ENCODE measurements around the gene ITSN1.

Gene ITSN1

GRCh38 chr21:33844104-33844889, 202.0 kb downstream of the ITSN1 start:
- FAIRE-seq (no peak), DNase-seq (ENCODE audit: insufficient read length, low spot score) (no peak)
- TF ChIP-seq CTCF (IDR thresholded peaks at IDR 0.05; ENCODE audit: insufficient read depth, missing control alignments), result no peak

GRCh38 chr21:33844890-33845205, 202.5 kb downstream of the ITSN1 start:
- FAIRE-seq, result no peak
- TF ChIP-seq CTCF (IDR thresholded peaks at IDR 0.05; ENCODE audit: insufficient read depth, missing control alignments), result no peak
- no peak for DNase-seq (ENCODE audit: insufficient read length, low spot score)

- DNase-seq (ENCODE audit: insufficient read length, low spot score) (no peak), FAIRE-seq (no peak)
- no peak for TF ChIP-seq CTCF (IDR thresholded peaks at IDR 0.05; ENCODE audit: insufficient read depth, missing control alignments)
These were observed 203.8 kb downstream of the ITSN1 start for GRCh38 chr21:33846141-33846540.

- no peak for FAIRE-seq
- TF ChIP-seq CTCF (IDR thresholded peaks at IDR 0.05; ENCODE audit: insufficient read depth, missing control alignments), result no peak
- DNase-seq (ENCODE audit: insufficient read length, low spot score), result no peak
These were observed 205.4 kb downstream of the ITSN1 start for GRCh38 chr21:33847588-33848248.

- no peak for TF ChIP-seq CTCF (IDR thresholded peaks at IDR 0.05; ENCODE audit: insufficient read depth, missing control alignments)
- no peak for FAIRE-seq
- no peak for DNase-seq (ENCODE audit: insufficient read length, low spot score)
These were observed 206.1 kb downstream of the ITSN1 start for GRCh38 chr21:33848249-33848953.

GRCh38 chr21:33849834-33850233, 207.5 kb downstream of the ITSN1 start:
- no peak for TF ChIP-seq CTCF (IDR thresholded peaks at IDR 0.05; ENCODE audit: insufficient read depth, missing control alignments)
- DNase-seq (ENCODE audit: insufficient read length, low spot score) (no peak), FAIRE-seq (no peak)

Data from D721Med (cell line).